ENCODE data around the gene MSX2. TPM values are rescaled to one million over a fixed set of nuclear protein-coding genes. Genes with fewer than 3 reads are reported as not detected.

MSX2 gene
- total and polyA plus RNA-seq, 8 donors: 0.23 to 0.55 (median 0.38) TPM

DNA sequence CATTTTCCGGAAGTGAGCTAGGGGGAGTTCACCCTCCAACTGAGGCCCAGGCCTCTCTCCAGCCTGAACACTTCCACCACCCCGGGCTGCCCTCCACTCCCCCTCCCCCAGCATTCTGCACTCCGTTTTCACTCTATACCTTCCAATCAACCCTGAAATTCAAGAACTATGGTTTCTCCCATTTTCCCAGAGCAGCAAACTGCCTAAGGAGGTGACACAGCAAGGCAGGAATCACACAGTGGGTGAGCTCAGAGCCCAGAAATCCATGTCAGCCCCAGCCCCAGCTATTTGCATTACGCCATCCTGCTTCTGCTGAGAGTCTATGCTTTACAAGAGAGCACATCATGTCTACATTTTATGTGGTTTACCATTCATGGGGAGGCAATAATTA, 11.9 kb downstream of the MSX2 start:
- Histone ChIP-seq H3K27ac (no peak overlapping the region), H3K4me3 (no peak overlapping the region), H3K9me3 (no peaks in the 10 kb centered on the region), H3K36me3 (no peaks in the 10 kb centered on the region), H3K27me3 (peaks cover 0 to 42% (median 4%) of the 10 kb centered on the region in 4 donors), H3K4me1 (peaks cover 0 to 6% (median 0%) of the 10 kb centered on the region in 3 donors)
- TF ChIP-seq CTCF (IDR thresholded peaks at IDR 0.05): peak in 1 of 4 donors; percentile 1
- no peak for FAIRE-seq
- ATAC-seq: no peak
- no peak for DNase-seq
- WGBS, 2 donors: 18 to 21% methylated on average over 4 of the region's 4 CpGs
- intact Hi-C loops (cut with DNase I): no loop called here

GRCh38 chr5:174736777-174737176, 12.4 kb downstream of the MSX2 start:
- 28 to 36% methylated on average over 1 of the region's 1 CpG for WGBS, 2 donors
- Histone ChIP-seq H3K9me3 (no peaks in the 10 kb centered on the region), H3K4me3 (no peak overlapping the region), H3K4me1 (peaks cover 0 to 6% (median 0%) of the 10 kb centered on the region in 3 donors), H3K27ac (no peak overlapping the region), H3K36me3 (no peaks in the 10 kb centered on the region), H3K27me3 (peaks cover 0 to 38% (median 3%) of the 10 kb centered on the region in 4 donors)
- intact Hi-C loops (cut with DNase I): no loop called here
- no peak for DNase-seq
- no peak for ATAC-seq
- no peak for TF ChIP-seq CTCF (IDR thresholded peaks at IDR 0.05)
- FAIRE-seq: no peak

- peaks cover 0 to 32% (median 3%) of the 10 kb centered on the region in 4 donors for H3K27me3 ChIP-seq
- no peaks in the 10 kb centered on the region for H3K36me3 ChIP-seq
- H3K4me1 ChIP-seq: peaks cover 0 to 6% (median 0%) of the 10 kb centered on the region in 3 donors
- H3K4me3 ChIP-seq: no peak overlapping the region
- FAIRE-seq: no peak
- no peak overlapping the region for H3K27ac ChIP-seq
- DNase-seq: no peak
- H3K9me3 ChIP-seq: no peaks in the 10 kb centered on the region
- intact Hi-C loops (cut with DNase I): no loop called here
- ATAC-seq: no peak
- WGBS, 2 donors: 20 to 23% methylated on average over 15 of the region's 15 CpGs
- TF ChIP-seq CTCF (IDR thresholded peaks at IDR 0.05): no peak
Observed at GRCh38 chr5:174737330-174737729, 12.9 kb downstream of the MSX2 start.

DNA sequence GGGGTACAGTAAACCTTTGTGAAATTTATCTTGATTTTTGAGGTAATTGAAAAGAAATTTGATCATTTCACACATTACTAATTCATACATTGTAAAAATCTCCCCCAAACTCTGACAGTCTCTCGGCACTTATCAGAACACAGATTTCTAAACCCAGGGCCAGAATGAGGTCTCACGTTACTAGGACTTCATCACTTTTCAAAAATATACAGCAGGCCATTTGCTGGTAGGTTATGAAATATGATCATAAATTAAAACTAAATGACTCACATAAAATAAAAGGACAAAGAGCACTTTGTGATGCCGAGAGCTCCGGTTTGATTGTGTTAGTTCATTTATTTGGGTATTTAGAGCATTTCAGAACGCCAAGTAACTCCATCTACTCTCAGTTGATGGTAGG, 17.0 kb downstream of the MSX2 start:
- Histone ChIP-seq H3K4me3 (no peak overlapping the region), H3K27ac (no peak overlapping the region), H3K9me3 (no peaks in the 10 kb centered on the region), H3K27me3 (peaks cover 0 to 7% (median 1%) of the 10 kb centered on the region in 4 donors), H3K36me3 (no peaks in the 10 kb centered on the region), H3K4me1 (no peaks in the 10 kb centered on the region)
- DNase-seq (no peak), FAIRE-seq (no peak), ATAC-seq (no peak)
- WGBS, 2 donors: 38 to 43% methylated on average over 5 of the region's 5 CpGs
- intact Hi-C loops (cut with DNase I): no loop called here
- TF ChIP-seq CTCF (IDR thresholded peaks at IDR 0.05): no peak

GRCh38 chr5:174744896-174745295, 20.5 kb downstream of the MSX2 start:
- no peak for ATAC-seq
- no peak for TF ChIP-seq CTCF (IDR thresholded peaks at IDR 0.05)
- FAIRE-seq: no peak
- 26 to 33% methylated on average over 2 of the region's 2 CpGs for WGBS, 2 donors
- no peaks in the 10 kb centered on the region for H3K9me3 ChIP-seq
- no peaks in the 10 kb centered on the region for H3K4me1 ChIP-seq
- H3K27me3 ChIP-seq: peaks cover 0 to 9% (median 0%) of the 10 kb centered on the region in 4 donors
- no peak for DNase-seq
- H3K4me3 ChIP-seq: no peak overlapping the region
- H3K36me3 ChIP-seq: no peaks in the 10 kb centered on the region
- intact Hi-C loops (cut with DNase I): no loop called here
- no peak overlapping the region for H3K27ac ChIP-seq
